Astrocyte of the spinal cord (primary cell): ENCODE measurements around the gene JAK2.
"Not testable (repeated sequence)": the region's sequence is repeated elsewhere in the genome, so short reads cannot be mapped to it uniquely, and the experiment has no call there.

Source experiments
- DNase-seq: peaks from one replicate; pipeline ENCODE4 v3.0.0; 2011; ENCODE audit warnings: low read depth, low spot score
- H3K4me3 ChIP-seq: 2 replicates; pipeline ENCODE4 v1.5.1; 2011; ENCODE audit warnings: low read depth, mild to moderate bottlenecking, low read length, moderate library complexity
- CTCF ChIP-seq: IDR thresholded peaks from 2 replicates; pipeline ENCODE4 v1.5.1; 2012; ENCODE audit warnings: low read depth, mild to moderate bottlenecking, low read length, inconsistent platforms
- in situ Hi-C: cut with HindIII; loops from 2 replicates; pipeline ENCODE4 v1.10.0; 2017; ENCODE audit warnings: low sequenced_read_pairs

The JAK2 gene

GRCh38 chr9:4984621-4985385 is at the start of gene JAK2:
TSS of gene JAK2 (plus strand) at chr9:4985272. CDS start at chr9:5021988, 36,716 bp downstream.
- H3K4me3 ChIP-seq: peak within 1 kb of the TSS; percentile 83
- in situ Hi-C loops: no loop called here
- peak; percentile 45 for TF ChIP-seq CTCF
- DNase-seq: peak; percentile 97

- in situ Hi-C loops: no loop called here
- DNase-seq: no peak
- no peak overlapping the region for H3K4me3 ChIP-seq
- TF ChIP-seq CTCF: no peak
Measured at GRCh38 chr9:4936277-4936676, 48.8 kb upstream of the JAK2 start.

GRCh38 chr9:4936823-4937222 is 48.2 kb upstream of the JAK2 start:
- no peak overlapping the region for H3K4me3 ChIP-seq
- in situ Hi-C loops: no loop called here

GRCh38 chr9:4937446-4937845 is 47.6 kb upstream of the JAK2 start:
- in situ Hi-C loops: no loop called here
- TF ChIP-seq CTCF: no peak
- DNase-seq: no peak
- no peak overlapping the region for H3K4me3 ChIP-seq

More at GRCh38 chr9:4936823-4937222, 48.2 kb upstream of the JAK2 start:
- TF ChIP-seq CTCF: no peak
- no peak for DNase-seq

- H3K4me3 ChIP-seq: no peak overlapping the region
- DNase-seq: no peak
- in situ Hi-C loops: no loop called here
- TF ChIP-seq CTCF: no peak
Measured at GRCh38 chr9:4938496-4938895, 46.6 kb upstream of the JAK2 start.

- in situ Hi-C loops: no loop called here
- H3K4me3 ChIP-seq: no peak overlapping the region
- no peak for DNase-seq
- TF ChIP-seq CTCF: no peak
Measured at GRCh38 chr9:4939118-4939561, 45.9 kb upstream of the JAK2 start.

- H3K4me3 ChIP-seq, in situ Hi-C loops: not testable (repeated sequence)
- peak; percentile 56 for DNase-seq
Measured at GRCh38 chr9:4942042-4942691, 42.9 kb upstream of the JAK2 start.
